Measurements from ENCODE around the gene GAPT. TPM values are rescaled to one million over a fixed set of nuclear protein-coding genes. Genes with fewer than 3 reads are reported as not detected.

The GAPT gene
- total and polyA plus RNA-seq, 7 donors, result 0.23 to 6.3 (median 0.60) TPM

- no peaks in the 10 kb centered on the region for H3K27me3 ChIP-seq
- H3K36me3 ChIP-seq, result no peaks in the 10 kb centered on the region
- intact Hi-C loops (cut with DNase I), result loop anchor here (5.0 kb wide), 1 partner anchor 960 kb away; no protein-coding TSS in a partner anchor
- H3K4me3 ChIP-seq, result no peak overlapping the region
- TF ChIP-seq POLR2A (IDR thresholded peaks at IDR 0.05) (no peak), CTCF (IDR thresholded peaks at IDR 0.05) (peak; percentile 37 to 59 (median 50)), EP300 (IDR thresholded peaks at IDR 0.05) (no peak), POLR2AphosphoS5 (IDR thresholded peaks at IDR 0.05) (no peak)
- H3K9me3 ChIP-seq, result no peaks in the 10 kb centered on the region
- H3K27ac ChIP-seq, result no peak overlapping the region
- no peak for DNase-seq
- 4 to 33% methylated on average over 4 of the region's 4 CpGs for WGBS, 2 donors
- peaks cover 0 to 9% (median 6%) of the 10 kb centered on the region in 4 donors for H3K4me1 ChIP-seq
Measured at GRCh38 chr5:58462623-58463230, 28.5 kb upstream of the GAPT start.

- no peaks in the 10 kb centered on the region for H3K36me3 ChIP-seq
- H3K4me1 ChIP-seq, result no peaks in the 10 kb centered on the region
- 45 to 47% methylated on average over 4 of the region's 4 CpGs for WGBS, 2 donors
- TF ChIP-seq CTCF (IDR thresholded peaks at IDR 0.05) (no peak), EP300 (IDR thresholded peaks at IDR 0.05) (no peak), POLR2AphosphoS5 (IDR thresholded peaks at IDR 0.05) (no peak), POLR2A (IDR thresholded peaks at IDR 0.05) (no peak)
- DNase-seq, result no peak
- no peak overlapping the region for H3K4me3 ChIP-seq
- no peaks in the 10 kb centered on the region for H3K27me3 ChIP-seq
- H3K9me3 ChIP-seq, result no peaks in the 10 kb centered on the region
- intact Hi-C loops (cut with DNase I), result no loop called here
- no peak overlapping the region for H3K27ac ChIP-seq
Measured at GRCh38 chr5:58466939-58467338, 24.3 kb upstream of the GAPT start.

GRCh38 chr5:58469896-58470295 is 21.3 kb upstream of the GAPT start:
- H3K4me1 ChIP-seq, result no peaks in the 10 kb centered on the region
- TF ChIP-seq CTCF (IDR thresholded peaks at IDR 0.05), result no peak
- TF ChIP-seq POLR2A (IDR thresholded peaks at IDR 0.05), result no peak
- TF ChIP-seq POLR2AphosphoS5 (IDR thresholded peaks at IDR 0.05), result no peak
- TF ChIP-seq EP300 (IDR thresholded peaks at IDR 0.05), result no peak
- H3K9me3 ChIP-seq, result no peaks in the 10 kb centered on the region
- no peaks in the 10 kb centered on the region for H3K27me3 ChIP-seq
- H3K27ac ChIP-seq, result no peak overlapping the region
- DNase-seq, result no peak
- WGBS, 2 donors, result 57 to 78% methylated on average over 2 of the region's 2 CpGs
- no peak overlapping the region for H3K4me3 ChIP-seq
- intact Hi-C loops (cut with DNase I), result no loop called here
- H3K36me3 ChIP-seq, result no peaks in the 10 kb centered on the region

GRCh38 chr5:58475404-58475803 is 15.8 kb upstream of the GAPT start:
- intact Hi-C loops (cut with DNase I), result no loop called here
- no peak overlapping the region for H3K4me3 ChIP-seq

More at GRCh38 chr5:58475404-58475803, 15.8 kb upstream of the GAPT start:
- H3K36me3 ChIP-seq, result no peaks in the 10 kb centered on the region
- no peaks in the 10 kb centered on the region for H3K4me1 ChIP-seq
- no peak overlapping the region for H3K27ac ChIP-seq
- no peak for DNase-seq
- TF ChIP-seq EP300 (IDR thresholded peaks at IDR 0.05) (no peak), CTCF (IDR thresholded peaks at IDR 0.05) (no peak), POLR2AphosphoS5 (IDR thresholded peaks at IDR 0.05) (no peak), POLR2A (IDR thresholded peaks at IDR 0.05) (no peak)
- WGBS, 2 donors, result 85 to 90% methylated on average over 3 of the region's 3 CpGs
- no peaks in the 10 kb centered on the region for H3K27me3 ChIP-seq
- H3K9me3 ChIP-seq, result no peaks in the 10 kb centered on the region

Measured in sigmoid colon (tissue), 7 donors.